Heart left ventricle (tissue), 16 donors: ENCODE measurements around the gene FOXL1. TPM values are rescaled to one million over a fixed set of nuclear protein-coding genes. Genes with fewer than 3 reads are reported as not detected.

Experiments used
- ATAC-seq, 4 donors: fragments of 200-7000 bp; cut with Tn5 transposase; one replicate each; pipeline ENCODE4 v1.9.1; 2020 to 2022; ENCODE audit warnings: moderate library complexity in 4 of 4, mild to moderate bottlenecking in 3 of 4, moderate number of reproducible peaks in 1 of 4
- DNase-seq, 5 donors: peaks; one replicate each; pipeline ENCODE4 v3.0.0-alpha.2; 2020
- H3K27ac ChIP-seq, 12 donors: fragments of 200-600 bp; sonication (generic) in 4 of 12; one replicate each; pipeline versions ENCODE4 v1.5.0 to v1.8.0; 2016 to 2022; ENCODE audit warnings: mild to moderate bottlenecking in 2 of 12
- H3K27me3 ChIP-seq, 9 donors: fragments of 200-600 bp; sonication (generic) in 2 of 9; one replicate each; pipeline versions ENCODE4 v1.5.1 to v1.8.0; 2016 to 2022; ENCODE audit warnings: mild to moderate bottlenecking in 3 of 9
- H3K36me3 ChIP-seq, 9 donors: fragments of 200-600 bp; sonication (generic) in 2 of 9; one replicate each; pipeline versions ENCODE4 v1.5.0 to v1.8.0; 2018 to 2022; ENCODE audit warnings: mild to moderate bottlenecking in 2 of 9
- H3K4me1 ChIP-seq, 12 donors: fragments of 200-600 bp; sonication (generic) in 4 of 12; one replicate each; pipeline versions ENCODE4 v1.5.0 to v1.8.0; 2016 to 2022; ENCODE audit warnings: mild to moderate bottlenecking in 3 of 12
- H3K4me3 ChIP-seq, 12 donors: fragments of 200-600 bp; sonication (generic) in 4 of 12; one replicate each; pipeline versions ENCODE4 v1.5.0 to v1.8.0; 2017 to 2022; ENCODE audit warnings: mild to moderate bottlenecking in 9 of 12, moderate library complexity in 4 of 12
- H3K9me3 ChIP-seq, 12 donors: fragments of 200-600 bp; sonication (generic) in 4 of 12; one replicate each; pipeline versions ENCODE4 v1.5.0 to v1.8.0; 2016 to 2022; ENCODE audit warnings: mild to moderate bottlenecking in 1 of 12
- POLR2A ChIP-seq, 2 donors: fragments of 450-650 bp; IDR thresholded peaks; one replicate each; pipeline ENCODE4 v1.6.1; 2017; ENCODE audit warnings: antibody characterized with exemption in 2 of 2, mild to moderate bottlenecking in 2 of 2, moderate library complexity in 2 of 2
- WGBS, 4 donors: extraction: QIAGEN DNeasy Blood & Tissue Kit in 2 of 4; methylation state at CpG; one replicate each; pipeline versions ENCODE4 v1.1.5 to v1.1.7; 2013 to 2018; 5-methylcytosine and 5-hydroxymethylcytosine counted together
- intact Hi-C, 10 donors: fragments of 100-400 bp; cut with DNase I; formaldehyde crosslinking; loops; one replicate each; pipeline versions ENCODE4 v1.11.1 to v1.14.2; 2022
- polyA plus RNA-seq, 2 donors: library from polyadenylated mRNA; stranded (reverse); fragments of 200-250 nt; gene quantifications; one replicate each; pipeline ENCODE4 v1.2.3, GENCODE V29; 2013
- total RNA-seq, 9 donors: library from RNA; depleted of rRNA in 2 of 9; stranded (reverse); fragments of >200 nt in 2 of 9; fragmentation: NEBNext Ultra II Directional in 3 of 9; extraction: Animal tissue kit (Norgen Biotek cat#: 25700) in 3 of 9; gene quantifications; one replicate each; pipeline versions ENCODE4 v1.1.0 to v1.2.4, GENCODE V29; 2016 to 2023
- TF ChIP-seq, protein P1 (sequence below), 12 donors: fragments of 200-600 bp; sonication (generic) in 4 of 12; IDR thresholded peaks; one replicate each; pipeline versions ENCODE4 v1.5.0 to v1.8.0; 2018 to 2022; ENCODE audit warnings: antibody characterized with exemption in 12 of 12, mild to moderate bottlenecking in 5 of 12
- donor health status: ischemic (EF 13 %, LVEDD 7.1; RV severe dilation, severe dysfunction).
- donor health status: healthy with polysubstance abuse.
- donor health status: DM: no; HTN: yes; CAD: no.
- donor health status: DM: no; HTN: no; CAD: no.
- donor health status: ischemic (EF 25% LVEDD 6.9; RV normal size, moderate dysfunction).
- donor health status: ischemic (EF 25% LVEDD 5.7; RV mildly dilated, moderate dysfunction).
- donor health status: healthy.
- donor health status: DM: yes; HTN: yes; CAD: no.
- donor health status: ischemic (EF 35%, LVEDD 5.7; RV mildly dilated, moderate dysfunction).
- donor health status: nonischemic (EF 11% LVEDD 7.7; RV severe dilation, severe dysfunction).
- donor health status: DM: yes; HTN: yes; CAD: no.
- donor health status: PGD.
- donor health status: ischemic (EF 29% LVEDD 5.4; RV normal size, mild dysfunction).
- donor health status: nonischemic (EF 23%, LVEDD 6.1; RV moderate dilation, normal function).

Gene FOXL1
- total and polyA plus RNA-seq, 11 donors: 0.44 to 1.4 (median 0.69) TPM

- WGBS, 4 donors: 89 to 97% (median 93%) methylated on average over 16 of the region's 16 CpGs
- TF ChIP-seq, protein P1, sequence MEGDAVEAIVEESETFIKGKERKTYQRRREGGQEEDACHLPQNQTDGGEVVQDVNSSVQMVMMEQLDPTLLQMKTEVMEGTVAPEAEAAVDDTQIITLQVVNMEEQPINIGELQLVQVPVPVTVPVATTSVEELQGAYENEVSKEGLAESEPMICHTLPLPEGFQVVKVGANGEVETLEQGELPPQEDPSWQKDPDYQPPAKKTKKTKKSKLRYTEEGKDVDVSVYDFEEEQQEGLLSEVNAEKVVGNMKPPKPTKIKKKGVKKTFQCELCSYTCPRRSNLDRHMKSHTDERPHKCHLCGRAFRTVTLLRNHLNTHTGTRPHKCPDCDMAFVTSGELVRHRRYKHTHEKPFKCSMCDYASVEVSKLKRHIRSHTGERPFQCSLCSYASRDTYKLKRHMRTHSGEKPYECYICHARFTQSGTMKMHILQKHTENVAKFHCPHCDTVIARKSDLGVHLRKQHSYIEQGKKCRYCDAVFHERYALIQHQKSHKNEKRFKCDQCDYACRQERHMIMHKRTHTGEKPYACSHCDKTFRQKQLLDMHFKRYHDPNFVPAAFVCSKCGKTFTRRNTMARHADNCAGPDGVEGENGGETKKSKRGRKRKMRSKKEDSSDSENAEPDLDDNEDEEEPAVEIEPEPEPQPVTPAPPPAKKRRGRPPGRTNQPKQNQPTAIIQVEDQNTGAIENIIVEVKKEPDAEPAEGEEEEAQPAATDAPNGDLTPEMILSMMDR (IDR thresholded peaks at IDR 0.05): no peak
- TF ChIP-seq POLR2A (IDR thresholded peaks at IDR 0.05): no peak
- Histone ChIP-seq H3K27me3 (peaks cover 0 to 5% (median 0%) of the 10 kb centered on the region in 9 donors), H3K27ac (no peak overlapping the region), H3K4me3 (no peak overlapping the region), H3K4me1 (peaks cover 0 to 2% (median 0%) of the 10 kb centered on the region in 12 donors), H3K9me3 (peaks cover 0 to 3% (median 0%) of the 10 kb centered on the region in 12 donors), H3K36me3 (no peaks in the 10 kb centered on the region)
- intact Hi-C loops: no loop called here
- ATAC-seq (no peak), DNase-seq (no peak)
Measured at GRCh38 chr16:86622700-86623615, 44.6 kb downstream of the FOXL1 start.

DNA sequence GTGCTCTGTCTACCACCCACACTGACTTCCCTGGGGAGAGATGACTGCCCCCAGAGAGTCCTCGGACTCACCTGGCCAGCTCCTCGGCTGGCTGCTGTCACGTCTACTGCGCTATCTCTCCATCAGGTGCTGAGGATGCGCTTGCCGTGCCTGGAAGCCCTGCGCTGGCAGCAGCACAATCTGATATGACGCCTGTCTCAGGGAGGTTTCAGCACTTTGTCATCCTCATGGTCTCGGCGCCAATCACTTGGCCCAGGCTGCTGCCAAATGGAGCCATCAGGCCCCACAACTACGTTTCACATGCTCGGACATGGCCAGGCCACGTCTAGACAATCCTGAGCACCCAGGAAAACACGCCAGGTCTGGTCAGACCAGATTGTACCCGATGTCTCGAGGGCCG, 46.7 kb downstream of the FOXL1 start:
- ATAC-seq: no peak

DNA sequence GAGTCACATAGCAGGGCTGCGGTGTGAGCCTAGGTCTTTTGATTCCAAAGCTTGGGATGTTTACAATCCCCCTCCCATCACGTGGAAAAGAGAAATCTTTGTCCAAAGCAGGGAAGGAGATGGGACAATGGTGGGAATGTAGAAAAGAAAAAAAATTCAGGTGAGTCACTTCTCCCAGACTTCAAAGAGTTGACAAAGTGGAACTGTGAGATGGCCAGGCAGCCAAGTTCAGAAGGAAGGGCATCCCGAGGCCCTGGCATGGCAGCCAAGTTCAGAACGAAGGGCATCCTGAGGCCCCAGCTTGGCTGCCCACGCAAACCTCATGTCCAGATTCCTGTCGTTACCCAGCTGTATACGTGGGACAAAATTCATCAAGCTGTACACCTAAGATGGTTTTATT, 47.5 kb downstream of the FOXL1 start:
- 78 to 83% (median 79%) methylated on average over 7 of the region's 7 CpGs for WGBS, 4 donors
- DNase-seq: no peak

More for the DNA sequence above, 46.7 kb downstream of the FOXL1 start:
- no peaks in the 10 kb centered on the region for H3K4me1 ChIP-seq
- H3K27me3 ChIP-seq: peaks cover 0 to 4% (median 0%) of the 10 kb centered on the region in 9 donors
- no peak overlapping the region for H3K27ac ChIP-seq
- peaks cover 0 to 3% (median 0%) of the 10 kb centered on the region in 12 donors for H3K9me3 ChIP-seq
- DNase-seq: no peak
- intact Hi-C loops: no loop called here
- 77 to 85% (median 81%) methylated on average over 16 to 17 of the region's 17 CpGs for WGBS, 4 donors
- H3K36me3 ChIP-seq: no peaks in the 10 kb centered on the region
- TF ChIP-seq, protein P1 (IDR thresholded peaks at IDR 0.05): no peak
- no peak for TF ChIP-seq POLR2A (IDR thresholded peaks at IDR 0.05)
- H3K4me3 ChIP-seq: no peak overlapping the region

DNA sequence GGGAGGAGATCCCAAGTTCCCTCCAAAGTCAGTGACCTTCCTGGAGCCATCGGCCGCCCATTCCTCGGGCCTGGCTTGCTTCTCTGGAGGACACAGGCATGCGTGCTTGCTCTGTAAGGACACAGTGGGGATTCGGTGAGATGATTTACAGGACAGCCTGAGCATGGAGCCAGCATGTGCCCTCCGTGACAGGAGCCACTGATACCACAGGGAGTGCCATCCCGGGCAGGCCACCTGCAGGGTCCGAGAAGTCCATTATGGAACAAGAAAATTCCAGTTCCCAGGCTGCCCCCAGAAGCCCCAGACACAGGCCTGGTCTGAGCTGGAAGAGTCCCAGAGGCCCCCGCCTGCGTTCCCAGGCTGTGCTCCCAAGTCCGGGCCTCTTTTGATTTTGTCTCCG, 47.9 kb downstream of the FOXL1 start:
- no peak for DNase-seq
- H3K4me1 ChIP-seq: no peaks in the 10 kb centered on the region
- H3K4me3 ChIP-seq: no peak overlapping the region
- TF ChIP-seq, protein P1 (IDR thresholded peaks at IDR 0.05): no peak
- no peak for TF ChIP-seq POLR2A (IDR thresholded peaks at IDR 0.05)
- no peaks in the 10 kb centered on the region for H3K36me3 ChIP-seq
- no peak for ATAC-seq
- H3K9me3 ChIP-seq: no peaks in the 10 kb centered on the region
- intact Hi-C loops: no loop called here
- peaks cover 0 to 3% (median 0%) of the 10 kb centered on the region in 9 donors for H3K27me3 ChIP-seq
- WGBS, 4 donors: 75 to 84% (median 79%) methylated on average over 12 of the region's 12 CpGs
- H3K27ac ChIP-seq: no peak overlapping the region

More for the DNA sequence above, 47.5 kb downstream of the FOXL1 start:
- no peak overlapping the region for H3K4me3 ChIP-seq
- H3K9me3 ChIP-seq: no peaks in the 10 kb centered on the region
- intact Hi-C loops: no loop called here
- H3K4me1 ChIP-seq: no peaks in the 10 kb centered on the region
- no peak overlapping the region for H3K27ac ChIP-seq
- ATAC-seq: no peak
- peaks cover 0 to 4% (median 0%) of the 10 kb centered on the region in 9 donors for H3K27me3 ChIP-seq
- TF ChIP-seq, protein P1 (IDR thresholded peaks at IDR 0.05): no peak
- no peak for TF ChIP-seq POLR2A (IDR thresholded peaks at IDR 0.05)
- no peaks in the 10 kb centered on the region for H3K36me3 ChIP-seq
